Left lobe of liver (tissue), 2 donors: Measurements from ENCODE around the gene DNAH2. TPM values are rescaled to one million over a fixed set of nuclear protein-coding genes. Genes with fewer than 3 reads are reported as not detected.

Experiments
- ATAC-seq: fragments of 200-7000 bp; cut with Tn5 transposase; one replicate; pipeline ENCODE4 v1.9.1; 2020; ENCODE audit warnings: mild to moderate bottlenecking, moderate library complexity
- DNase-seq: peaks from one replicate; pipeline ENCODE4 v3.0.0-alpha.2; 2020; ENCODE audit warnings: low spot score
- total RNA-seq: library from RNA; stranded (reverse); gene quantifications from one replicate; pipeline ENCODE4 v1.2.1, GENCODE V29; 2021
- donor health status: DM: no; HTN: no; CAD: no; lungs with moderate emphysema.
- donor health status: DM: no; HTN: yes; CAD: no.

DNAH2 gene
- total RNA-seq, 1 donor from 2014 or later, result 0.15 TPM

DNA sequence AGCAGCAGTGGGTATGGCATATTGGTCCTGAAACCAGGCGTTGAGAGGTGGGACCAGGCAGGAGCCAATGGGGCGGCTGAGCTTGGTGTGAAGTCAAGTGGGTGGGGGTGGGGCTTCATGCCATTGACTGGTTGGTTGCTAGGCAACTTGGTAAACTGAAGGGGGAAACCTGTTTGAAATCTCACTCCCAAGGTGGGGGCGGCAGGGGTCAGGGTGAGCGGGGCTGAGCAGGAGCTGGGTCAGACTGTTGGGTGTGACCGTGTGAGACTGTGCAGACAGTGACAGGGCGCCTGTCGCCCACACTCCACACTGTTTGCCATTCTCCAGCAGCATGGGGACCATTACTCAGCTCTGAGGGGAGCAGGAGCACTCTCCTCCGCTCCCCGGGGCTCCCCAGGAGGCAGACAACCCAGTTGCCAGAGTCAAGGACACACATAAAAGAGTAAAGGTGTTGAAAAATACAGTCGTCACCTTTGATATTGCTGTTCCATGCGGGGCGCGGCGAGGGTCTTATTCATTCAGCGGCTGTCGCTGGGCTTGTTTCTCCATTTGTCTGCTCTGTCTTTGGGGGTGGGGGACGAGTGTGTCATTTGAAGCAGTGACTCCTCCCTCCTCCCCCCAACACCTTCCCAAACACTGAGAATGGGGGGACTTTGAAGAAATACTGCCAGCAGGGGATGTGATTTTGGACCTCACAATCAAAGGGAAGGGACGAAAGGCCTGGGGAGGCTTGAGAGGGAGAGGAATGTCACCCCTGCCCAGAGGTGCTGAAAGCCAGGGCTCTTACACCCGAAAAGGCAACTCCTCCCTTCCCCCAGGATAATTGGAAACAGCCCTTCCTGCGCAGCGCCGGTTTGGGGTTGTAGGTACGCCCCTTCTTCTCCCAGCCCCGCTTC, 13.7 kb upstream of the DNAH2 start:
- ATAC-seq (no peak), DNase-seq (no peak)

DNA sequence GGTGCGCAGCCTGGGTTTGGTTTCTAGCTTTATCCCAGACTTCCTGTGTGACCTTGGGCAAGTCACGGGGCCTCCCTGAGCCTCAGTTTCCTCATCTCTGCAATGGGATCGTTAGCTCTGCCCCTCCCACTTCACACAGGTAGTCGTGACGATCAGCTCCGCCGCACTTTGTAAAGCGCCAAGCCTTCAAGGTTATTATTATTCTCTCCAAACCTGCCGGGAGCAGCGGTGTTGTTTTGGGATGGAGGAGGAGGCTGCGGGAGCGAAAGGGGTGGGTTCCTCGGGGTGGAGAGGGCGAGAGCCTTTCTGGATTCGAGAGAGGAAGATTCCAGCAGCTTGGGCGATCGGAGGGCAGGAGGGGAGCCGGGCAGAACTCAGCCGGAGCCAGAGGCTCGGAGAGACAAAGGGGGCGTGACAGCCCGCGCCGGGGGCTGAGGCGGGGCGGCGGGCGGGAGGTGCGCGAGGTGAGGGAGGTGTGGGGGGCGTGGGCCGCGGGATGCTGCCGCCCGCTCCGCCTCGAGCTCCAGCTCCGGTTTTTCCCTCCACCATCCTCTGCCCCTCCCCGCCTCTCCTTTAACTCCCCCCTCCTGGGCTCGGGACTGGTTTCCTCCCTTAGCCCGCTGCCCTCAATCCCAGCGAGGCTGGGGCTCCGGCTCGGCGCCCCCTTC, 12.8 kb upstream of the DNAH2 start, which contains the start of gene EFNB3:
Gene EFNB3, plus strand, starts transcription at position 602 of the 668 bp plus-strand sequence. CDS start 397 bp downstream, outside the sequence.
- ATAC-seq, result peak; percentile 33
- DNase-seq, result no peak

GRCh38 chr17:7705269-7706255, 12.0 kb upstream of the DNAH2 start:
- no peak for DNase-seq
- no peak for ATAC-seq

GRCh38 chr17:7706631-7707354, 10.8 kb upstream of the DNAH2 start:
- DNase-seq, result no peak
- no peak for ATAC-seq

GRCh38 chr17:7707446-7707845, 10.1 kb upstream of the DNAH2 start:
- ATAC-seq, result no peak
- no peak for DNase-seq

DNA sequence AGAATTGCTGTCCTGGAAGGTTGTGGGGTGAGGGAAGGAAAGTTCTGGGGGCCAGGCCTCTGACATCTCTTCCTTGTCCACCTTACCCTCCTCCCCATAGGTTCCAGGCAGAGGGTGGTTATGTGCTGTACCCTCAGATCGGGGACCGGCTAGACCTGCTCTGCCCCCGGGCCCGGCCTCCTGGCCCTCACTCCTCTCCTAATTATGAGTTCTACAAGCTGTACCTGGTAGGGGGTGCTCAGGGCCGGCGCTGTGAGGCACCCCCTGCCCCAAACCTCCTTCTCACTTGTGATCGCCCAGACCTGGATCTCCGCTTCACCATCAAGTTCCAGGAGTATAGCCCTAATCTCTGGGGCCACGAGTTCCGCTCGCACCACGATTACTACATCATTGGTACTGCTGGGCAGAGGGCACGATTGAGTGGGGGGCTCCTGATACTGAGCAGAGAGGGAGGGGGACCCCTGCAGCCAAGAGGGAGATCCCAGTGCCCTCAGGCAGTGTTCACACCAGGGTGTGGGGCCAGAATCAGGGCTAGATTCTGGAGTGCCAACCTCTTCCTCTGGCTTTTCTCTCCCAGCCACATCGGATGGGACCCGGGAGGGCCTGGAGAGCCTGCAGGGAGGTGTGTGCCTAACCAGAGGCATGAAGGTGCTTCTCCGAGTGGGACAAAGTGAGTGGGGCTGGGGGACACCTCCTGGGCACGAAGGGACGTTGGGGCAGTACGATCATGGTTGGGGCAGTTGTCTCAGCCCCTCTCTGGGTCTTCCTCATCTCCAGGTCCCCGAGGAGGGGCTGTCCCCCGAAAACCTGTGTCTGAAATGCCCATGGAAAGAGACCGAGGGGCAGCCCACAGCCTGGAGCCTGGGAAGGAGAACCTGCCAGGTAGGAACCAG, 9.4 kb upstream of the DNAH2 start:
- DNase-seq (no peak), ATAC-seq (no peak)

- no peak for DNase-seq
- ATAC-seq, result no peak
Observed at GRCh38 chr17:7709031-7709430, 8.5 kb upstream of the DNAH2 start.

DNA sequence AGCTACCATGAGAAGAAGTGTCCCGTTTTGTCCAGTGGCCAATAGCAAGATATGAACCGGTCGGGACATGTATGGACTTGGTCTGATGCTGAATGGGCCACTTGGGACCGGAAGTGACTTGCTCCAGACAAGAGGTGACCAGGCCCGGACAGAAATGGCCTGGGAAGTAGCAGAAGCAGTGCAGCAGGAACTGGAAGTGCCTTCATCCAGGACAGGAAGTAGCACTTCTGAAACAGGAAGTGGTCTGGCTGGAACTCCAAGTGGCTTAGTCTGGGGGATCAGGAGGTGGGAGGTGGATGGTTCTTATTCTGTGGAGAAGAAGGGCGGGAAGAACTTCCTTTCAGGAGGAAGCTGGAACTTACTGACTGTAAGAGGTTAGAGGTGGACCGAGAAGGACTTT, 7.2 kb upstream of the DNAH2 start:
- DNase-seq (no peak), ATAC-seq (no peak)

DNA sequence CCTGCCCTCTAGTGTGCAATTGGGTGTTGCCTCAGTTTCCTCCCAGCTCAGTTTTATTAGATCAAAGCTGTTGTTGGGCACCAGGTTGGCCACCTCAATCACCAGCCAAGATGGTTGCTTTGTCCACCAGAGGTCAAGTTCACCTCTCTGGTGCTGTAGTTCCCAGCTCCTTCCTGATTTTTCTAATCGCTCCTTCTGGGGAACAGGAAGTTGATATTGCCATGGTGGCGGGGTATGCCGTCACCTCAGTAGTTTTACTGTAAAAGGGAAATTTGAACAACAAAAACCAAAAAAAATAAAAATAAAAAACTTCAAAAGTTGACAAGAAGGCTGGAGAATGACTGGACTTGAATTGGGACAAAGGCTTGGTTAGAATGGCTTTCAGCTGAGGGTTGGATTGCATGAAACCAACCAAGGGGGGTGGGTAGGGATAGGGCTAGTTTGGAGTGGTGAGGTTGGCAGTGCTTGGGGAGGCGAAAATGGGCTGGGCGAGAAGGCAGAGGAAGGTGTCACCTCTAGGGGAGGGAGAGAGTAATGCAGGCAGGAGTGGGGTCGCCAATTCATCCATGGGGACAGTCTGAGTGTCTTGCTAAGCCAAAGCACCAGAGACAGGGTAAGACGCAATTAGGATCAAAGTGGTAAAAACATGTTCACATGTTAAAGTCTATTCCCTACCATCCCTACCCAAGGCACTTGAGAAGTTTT, 6.3 kb upstream of the DNAH2 start:
- ATAC-seq, result no peak
- no peak for DNase-seq

DNA sequence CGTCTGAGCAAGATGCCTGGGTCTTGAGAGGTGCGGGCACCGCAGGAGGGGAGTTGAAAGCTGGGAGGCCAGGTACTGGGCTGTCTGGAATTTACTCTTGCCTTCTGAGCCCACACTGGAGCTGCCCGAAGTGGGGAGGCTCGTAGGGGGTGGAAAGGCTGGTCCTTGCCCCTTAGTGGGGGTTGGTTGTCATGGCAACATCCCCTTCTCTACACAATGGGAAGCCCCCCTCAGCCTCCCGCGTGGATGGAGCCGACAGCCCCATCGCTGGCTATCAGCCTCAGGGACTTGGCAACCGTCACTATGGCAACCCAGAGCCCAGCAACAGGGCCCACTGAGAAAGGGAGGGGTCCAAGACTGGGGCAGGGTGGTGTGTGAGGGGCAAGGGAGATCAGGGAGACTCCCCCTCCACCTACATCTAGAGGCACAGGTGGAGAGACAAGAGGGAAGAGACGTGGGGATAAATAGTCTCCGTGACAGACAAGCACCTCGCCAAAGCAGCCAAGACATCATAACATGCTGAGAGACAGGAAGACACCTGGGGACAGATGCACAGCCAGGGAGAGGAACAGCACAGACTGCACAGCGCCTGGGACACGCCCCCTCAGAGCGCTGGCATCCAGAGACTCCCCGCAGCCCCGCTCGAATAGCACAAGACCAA, 5.3 kb upstream of the DNAH2 start:
- DNase-seq (no peak), ATAC-seq (no peak)

DNA sequence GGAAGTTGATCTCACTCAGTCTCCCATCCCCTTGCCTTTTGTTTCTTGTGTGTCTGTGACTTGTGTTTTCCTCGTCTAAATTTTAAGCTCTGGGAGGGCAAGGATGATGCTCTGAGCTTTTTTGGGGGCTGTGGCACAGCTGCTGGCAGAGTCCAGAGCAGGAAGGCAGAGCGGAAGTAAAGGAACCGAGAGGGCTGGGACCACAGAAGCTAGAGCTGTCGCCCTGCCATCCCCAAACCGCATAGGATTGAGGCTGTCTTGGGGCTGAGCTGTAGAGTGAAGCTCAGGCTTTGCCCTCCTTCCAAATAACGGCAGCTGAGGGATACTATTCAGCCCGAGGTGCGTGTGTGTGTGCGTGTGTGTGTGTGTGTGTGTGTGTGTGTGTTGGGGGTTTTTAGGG, 3.8 kb upstream of the DNAH2 start:
- no peak for DNase-seq
- no peak for ATAC-seq

DNA sequence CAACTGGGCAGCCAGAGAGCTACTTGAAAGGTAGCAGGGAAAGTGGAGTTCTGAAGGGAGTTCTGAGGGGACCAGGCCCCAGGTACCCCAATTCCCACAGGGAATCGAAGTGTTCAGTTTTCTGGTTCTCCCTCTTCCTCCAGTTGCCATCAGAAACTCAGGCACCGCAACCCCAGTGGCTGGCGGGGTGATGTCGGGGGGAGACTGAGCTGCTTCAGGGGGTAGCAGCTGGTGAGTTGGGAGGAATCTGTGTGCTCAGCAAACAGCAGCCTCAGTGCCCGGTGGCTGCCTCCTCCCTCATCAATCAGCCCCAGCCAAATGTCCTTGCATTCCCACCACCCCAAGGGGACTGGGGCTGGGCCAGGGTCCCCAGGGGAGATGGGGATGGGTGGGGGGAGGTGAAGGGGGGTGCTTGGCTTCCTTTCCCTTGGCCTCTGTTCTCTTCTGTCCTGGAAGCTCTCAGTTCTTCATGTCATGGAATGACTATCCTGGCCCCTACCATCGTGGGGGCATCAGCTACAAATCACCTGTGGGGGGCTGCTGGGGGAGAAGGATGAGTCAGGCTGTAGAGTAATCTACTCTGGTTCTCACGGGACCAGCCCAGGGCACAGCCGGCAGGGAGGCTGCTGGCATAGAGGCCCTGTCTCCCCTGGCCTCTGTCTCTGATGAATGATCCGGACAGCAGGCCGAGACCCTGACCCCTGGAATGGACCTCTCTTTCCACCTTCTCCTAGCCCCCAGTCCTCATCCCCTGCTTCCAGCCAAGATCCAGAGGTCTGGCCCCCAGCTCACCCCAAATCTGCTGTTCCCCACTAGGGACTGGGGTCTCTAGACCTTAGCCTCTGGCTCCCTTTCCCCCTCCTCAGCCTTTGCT, 2.6 kb upstream of the DNAH2 start:
- DNase-seq (no peak), ATAC-seq (no peak)

GRCh38 chr17:7715936-7716886, 1.3 kb upstream of the DNAH2 start:
- DNase-seq (no peak), ATAC-seq (no peak)

- no peak for DNase-seq
Observed at GRCh38 chr17:7717756-7718350, 309 bp downstream of the DNAH2 start.

GRCh38 chr17:7719661-7720060, 2.1 kb downstream of the DNAH2 start:
- DNase-seq, result no peak
- ATAC-seq, result no peak

More at GRCh38 chr17:7717756-7718350, 309 bp downstream of the DNAH2 start:
- no peak for ATAC-seq

- no peak for DNase-seq
- no peak for ATAC-seq
Observed at GRCh38 chr17:7720125-7720524, 2.6 kb downstream of the DNAH2 start.
